Epithelial cell of esophagus (primary cell): ENCODE measurements around the gene CAPN15.

Experiments used
- DNase-seq: peaks from one replicate; pipeline ENCODE4 v3.0.0; 2010; ENCODE audit warnings: low read depth
- H3K4me3 ChIP-seq: 2 replicates; pipeline ENCODE4 v1.5.1; 2011; ENCODE audit warnings: mild to moderate bottlenecking, low read length, control low read depth
- CTCF ChIP-seq: IDR thresholded peaks from 2 replicates; pipeline ENCODE4 v1.5.1; 2011; ENCODE audit warnings: low read depth, mild to moderate bottlenecking, low read length, control low read depth, inconsistent platforms; ENCODE audit not compliant: insufficient read depth; ENCODE audit errors: missing control alignments

CAPN15 gene

GRCh38 chr16:508884-509736, 18.4 kb upstream of the CAPN15 start:
- no peak for TF ChIP-seq CTCF
- no peak overlapping the region for H3K4me3 ChIP-seq
- no peak for DNase-seq

DNA sequence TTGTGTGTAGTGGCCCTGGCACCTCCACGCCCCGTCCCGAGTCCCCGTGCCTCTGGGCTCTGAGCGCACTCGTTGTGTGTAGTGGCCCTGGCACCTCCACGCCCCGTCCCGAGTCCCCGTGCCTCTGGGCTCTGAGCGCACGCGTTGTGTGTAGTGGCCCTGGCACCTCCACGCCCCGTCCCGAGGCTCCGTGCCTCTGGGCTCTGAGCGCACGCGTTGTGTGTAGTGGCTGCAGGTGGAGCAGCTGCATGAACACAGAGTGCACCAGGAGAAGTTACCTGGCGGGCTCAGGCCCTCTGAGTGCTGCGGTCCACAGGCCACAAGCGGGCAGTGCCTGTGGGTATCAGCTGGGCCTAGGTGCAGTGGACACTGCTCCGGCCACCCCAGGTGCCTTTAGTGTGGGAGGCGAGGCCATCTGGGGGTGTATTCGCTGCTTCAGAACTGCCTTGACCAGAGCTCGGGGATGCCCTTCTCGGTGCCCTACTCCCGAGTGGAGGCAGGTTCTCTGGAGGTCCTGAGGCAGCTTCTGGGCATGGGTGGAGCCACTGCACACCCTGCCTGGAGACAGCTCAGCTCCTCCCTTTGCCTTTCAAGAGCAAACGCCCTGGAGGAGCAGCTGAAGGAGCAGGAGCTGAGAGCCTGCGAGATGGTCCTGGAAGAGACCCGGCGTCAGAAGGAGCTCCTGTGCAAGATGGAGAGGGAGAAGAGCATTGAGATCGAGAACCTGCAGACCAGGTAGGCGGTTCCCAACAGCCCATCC, 17.3 kb upstream of the CAPN15 start:
- H3K4me3 ChIP-seq = no peak overlapping the region
- no peak for TF ChIP-seq CTCF
- no peak for DNase-seq

DNA sequence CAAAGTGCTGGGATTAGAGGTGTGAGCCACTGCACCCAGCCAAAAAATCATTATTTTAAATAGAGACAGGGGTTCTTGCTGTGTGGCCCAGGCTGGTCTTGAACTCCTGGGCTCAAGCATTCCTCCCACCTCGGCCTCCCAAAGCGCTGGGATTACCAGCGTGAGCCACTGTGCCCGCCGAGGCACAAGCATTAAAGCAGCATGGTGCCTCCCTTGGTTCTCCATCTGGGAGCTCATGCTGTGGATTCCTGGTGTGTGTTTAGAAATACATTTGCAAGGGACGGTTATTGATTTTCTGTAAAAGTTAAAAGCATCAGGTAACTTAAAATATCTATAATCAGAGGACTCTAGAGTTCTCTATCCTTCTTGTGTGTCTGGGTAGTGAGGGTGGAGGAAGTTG, 14.7 kb upstream of the CAPN15 start:
- TF ChIP-seq CTCF = no peak
- H3K4me3 ChIP-seq = no peak overlapping the region
- DNase-seq = no peak

GRCh38 chr16:513950-514349, 13.6 kb upstream of the CAPN15 start:
- DNase-seq = no peak
- no peak overlapping the region for H3K4me3 ChIP-seq
- no peak for TF ChIP-seq CTCF

- no peak overlapping the region for H3K4me3 ChIP-seq
- no peak for TF ChIP-seq CTCF
- DNase-seq = no peak
Measured at GRCh38 chr16:515175-515938, 12.2 kb upstream of the CAPN15 start.

- DNase-seq = no peak
- no peak for TF ChIP-seq CTCF
- H3K4me3 ChIP-seq = no peak overlapping the region
Measured at GRCh38 chr16:515939-516226, 11.6 kb upstream of the CAPN15 start.
